Uterus (tissue), 4 donors: ENCODE data around the gene SCARF2. TPM values are rescaled to one million over a fixed set of nuclear protein-coding genes. Genes with fewer than 3 reads are reported as not detected.

Source experiments
- DNase-seq, 2 donors: peaks; one replicate each; pipeline ENCODE4 v3.0.0-alpha.2; 2019 to 2020
- H3K27ac ChIP-seq, 2 donors: fragments of 200-600 bp; sonication (generic); 1 replicate in 1 of 2; 2 replicates in 1 of 2; pipeline ENCODE4 v1.5.1; 2016 to 2018
- H3K27me3 ChIP-seq, 2 donors: fragments of 200-600 bp; sonication (generic); one replicate each; pipeline ENCODE4 v1.5.1; 2018 to 2019; ENCODE audit warnings: control low read depth in 1 of 2
- H3K36me3 ChIP-seq, 2 donors: fragments of 200-600 bp; sonication (generic); one replicate each; pipeline ENCODE4 v1.5.1; 2019; ENCODE audit warnings: control low read depth in 1 of 2
- H3K4me1 ChIP-seq, 2 donors: fragments of 200-600 bp; sonication (generic); one replicate each; pipeline ENCODE4 v1.5.1; 2018 to 2019; ENCODE audit warnings: control low read depth in 1 of 2
- H3K4me3 ChIP-seq, 2 donors: fragments of 200-600 bp; sonication (generic); 1 replicate in 1 of 2; 2 replicates in 1 of 2; pipeline ENCODE4 v1.5.1; 2018 to 2019; ENCODE audit warnings: mild to moderate bottlenecking in 1 of 2
- H3K9me3 ChIP-seq, 2 donors: fragments of 200-600 bp; sonication (generic); one replicate each; pipeline ENCODE4 v1.5.1; 2019; ENCODE audit warnings: control low read depth in 1 of 2
- POLR2A ChIP-seq, 2 donors: fragments of 450-650 bp; IDR thresholded peaks; one replicate each; pipeline ENCODE4 v1.6.1; 2016; ENCODE audit warnings: antibody characterized with exemption in 2 of 2, mild to moderate bottlenecking in 1 of 2, moderate library complexity in 1 of 2
- intact Hi-C: fragments of 100-400 bp; cut with DNase I; formaldehyde crosslinking; loops from one replicate; pipeline ENCODE4 v1.15.1; 2023; ENCODE audit warnings: low total_unique reads
- total RNA-seq, 4 donors: library from RNA; depleted of rRNA in 3 of 4; stranded (reverse); fragments of >200 nt in 3 of 4; gene quantifications; one replicate each; pipeline versions ENCODE4 v1.1.0 to v1.2.4, GENCODE V29; 2014 to 2023
- TF ChIP-seq, protein P1 (sequence below), 4 experiments: fragments of 200-600 bp in 2 of 4; fragments of 450-650 bp in 2 of 4; sonication (generic) in 2 of 4; IDR thresholded peaks; one replicate each; pipeline ENCODE4 v1.5.1; 2016 to 2019; ENCODE audit warnings: antibody characterized with exemption in 4 of 4, mild to moderate bottlenecking in 2 of 4, moderate library complexity in 1 of 4
- donor health status: DM: yes; HTN: yes; CAD: no.

The SCARF2 gene
- total RNA-seq, 4 donors from 2014 or later, result 22.9 to 84.5 (median 30.1) TPM

- Histone ChIP-seq H3K27ac (peak overlapping the region; percentile 57 to 61), H3K9me3 (no peaks in the 10 kb centered on the region), H3K27me3 (no peaks in the 10 kb centered on the region), H3K4me1 (peaks cover 0 to 14% of the 10 kb centered on the region in 2 donors), H3K36me3 (no peaks in the 10 kb centered on the region), H3K4me3 (no peak overlapping the region)
- TF ChIP-seq POLR2A (IDR thresholded peaks at IDR 0.05), result no peak
- TF ChIP-seq, protein P1, sequence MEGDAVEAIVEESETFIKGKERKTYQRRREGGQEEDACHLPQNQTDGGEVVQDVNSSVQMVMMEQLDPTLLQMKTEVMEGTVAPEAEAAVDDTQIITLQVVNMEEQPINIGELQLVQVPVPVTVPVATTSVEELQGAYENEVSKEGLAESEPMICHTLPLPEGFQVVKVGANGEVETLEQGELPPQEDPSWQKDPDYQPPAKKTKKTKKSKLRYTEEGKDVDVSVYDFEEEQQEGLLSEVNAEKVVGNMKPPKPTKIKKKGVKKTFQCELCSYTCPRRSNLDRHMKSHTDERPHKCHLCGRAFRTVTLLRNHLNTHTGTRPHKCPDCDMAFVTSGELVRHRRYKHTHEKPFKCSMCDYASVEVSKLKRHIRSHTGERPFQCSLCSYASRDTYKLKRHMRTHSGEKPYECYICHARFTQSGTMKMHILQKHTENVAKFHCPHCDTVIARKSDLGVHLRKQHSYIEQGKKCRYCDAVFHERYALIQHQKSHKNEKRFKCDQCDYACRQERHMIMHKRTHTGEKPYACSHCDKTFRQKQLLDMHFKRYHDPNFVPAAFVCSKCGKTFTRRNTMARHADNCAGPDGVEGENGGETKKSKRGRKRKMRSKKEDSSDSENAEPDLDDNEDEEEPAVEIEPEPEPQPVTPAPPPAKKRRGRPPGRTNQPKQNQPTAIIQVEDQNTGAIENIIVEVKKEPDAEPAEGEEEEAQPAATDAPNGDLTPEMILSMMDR (IDR thresholded peaks at IDR 0.05), result no peak
- intact Hi-C loops, result no loop called here
- no peak for DNase-seq
Observed at GRCh38 chr22:20423008-20423905, 14.4 kb downstream of the SCARF2 start.

DNA sequence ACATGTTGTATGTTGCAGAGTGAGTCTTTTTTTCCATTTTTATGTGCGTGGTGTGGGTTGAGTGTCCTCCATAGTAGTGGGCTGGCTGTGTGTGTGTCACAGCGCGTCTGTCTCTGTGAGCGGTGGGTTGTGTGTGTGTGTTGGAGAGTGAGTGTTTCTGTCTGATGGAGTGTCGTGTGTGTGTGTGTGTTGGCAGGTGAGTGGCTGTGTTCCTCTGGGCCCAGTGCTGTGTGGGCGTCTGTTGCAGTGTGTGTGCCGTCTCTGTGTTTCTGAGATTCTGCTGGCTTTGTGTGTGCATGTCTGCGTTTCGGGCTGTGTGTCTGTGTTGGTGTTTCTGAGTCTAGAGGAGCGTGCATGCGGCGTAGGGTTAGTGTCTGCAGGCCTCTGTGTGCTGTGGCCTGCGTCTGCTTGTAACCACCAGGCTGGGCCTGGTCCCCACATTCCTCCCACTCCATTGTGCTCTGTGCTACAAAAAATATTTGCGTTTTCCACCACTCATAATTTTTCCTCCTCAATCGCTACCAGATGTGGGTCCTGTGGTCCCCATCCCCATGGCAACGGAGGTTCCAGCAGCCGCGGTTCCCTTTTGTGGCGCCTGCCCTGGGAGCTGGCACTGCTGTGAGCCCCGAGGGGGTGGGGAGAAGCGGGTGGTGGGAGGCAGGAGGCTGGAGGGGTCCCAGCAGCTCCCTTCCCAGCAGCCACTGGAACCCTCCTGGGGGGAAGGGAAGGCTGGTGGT, 15.2 kb downstream of the SCARF2 start:
- no peaks in the 10 kb centered on the region for H3K36me3 ChIP-seq
- peaks cover 0 to 14% of the 10 kb centered on the region in 2 donors for H3K4me1 ChIP-seq
- no peaks in the 10 kb centered on the region for H3K9me3 ChIP-seq
- TF ChIP-seq, protein P1 (IDR thresholded peaks at IDR 0.05), result no peak
- no peak for TF ChIP-seq POLR2A (IDR thresholded peaks at IDR 0.05)
- no peak overlapping the region for H3K4me3 ChIP-seq
- no peak for DNase-seq
- intact Hi-C loops, result no loop called here
- no peaks in the 10 kb centered on the region for H3K27me3 ChIP-seq
- peak overlapping the region; percentile 57 to 61 for H3K27ac ChIP-seq

- Histone ChIP-seq H3K27me3 (no peaks in the 10 kb centered on the region), H3K4me1 (peaks cover 0 to 14% of the 10 kb centered on the region in 2 donors), H3K36me3 (no peaks in the 10 kb centered on the region), H3K27ac (no peak overlapping the region), H3K4me3 (no peak overlapping the region), H3K9me3 (no peaks in the 10 kb centered on the region)
- intact Hi-C loops, result no loop called here
- no peak for DNase-seq
- TF ChIP-seq, protein P1 (IDR thresholded peaks at IDR 0.05), result no peak
Observed at GRCh38 chr22:20421507-20421874, 16.1 kb downstream of the SCARF2 start.

DNA sequence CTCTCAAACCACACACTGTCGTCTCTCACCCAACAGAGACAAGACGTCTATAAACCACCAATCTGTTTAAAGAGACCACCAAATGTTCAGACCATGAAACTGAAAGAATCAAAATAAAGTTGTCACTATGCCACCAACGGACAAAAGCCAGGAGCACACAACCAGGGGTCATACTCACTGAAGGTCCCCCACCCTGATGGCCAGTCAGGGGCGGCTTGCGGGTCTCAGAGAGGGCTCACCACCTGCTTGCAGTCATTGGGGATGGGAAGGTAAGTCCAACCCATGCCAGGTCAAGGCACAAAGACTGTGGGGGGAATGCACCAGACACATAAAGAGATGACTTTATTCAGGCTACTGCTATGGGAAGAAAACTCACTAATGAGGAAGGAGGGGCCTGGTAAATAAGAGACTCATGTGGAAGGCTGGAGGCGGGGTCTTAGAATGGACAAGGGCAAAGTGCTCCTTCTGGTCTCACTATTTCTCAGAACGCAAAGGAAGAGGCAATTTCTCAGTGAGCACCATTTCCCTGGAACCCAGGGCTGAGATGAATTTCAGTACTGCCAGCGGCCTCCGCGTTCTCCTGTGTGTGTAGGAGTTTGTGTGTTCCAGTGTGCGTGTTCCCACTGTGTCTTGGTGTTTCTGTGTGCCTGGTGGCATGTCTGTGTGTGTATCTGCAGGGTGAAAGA, 17.3 kb downstream of the SCARF2 start:
- H3K27ac ChIP-seq, result no peak overlapping the region
- H3K27me3 ChIP-seq, result no peaks in the 10 kb centered on the region
- H3K4me3 ChIP-seq, result no peak overlapping the region
- no peaks in the 10 kb centered on the region for H3K9me3 ChIP-seq
- peaks cover 0 to 14% of the 10 kb centered on the region in 2 donors for H3K4me1 ChIP-seq
- TF ChIP-seq POLR2A (IDR thresholded peaks at IDR 0.05), result no peak
- TF ChIP-seq, protein P1 (IDR thresholded peaks at IDR 0.05), result no peak
- no peak for DNase-seq
- no peaks in the 10 kb centered on the region for H3K36me3 ChIP-seq
- intact Hi-C loops, result no loop called here
